Naive thymus-derived CD8-positive, alpha-beta T cell (primary cell): ENCODE measurements around the gene TMEM191B. TPM values are rescaled to one million over a fixed set of nuclear protein-coding genes. Genes with fewer than 3 reads are reported as not detected.
"Not testable (repeated sequence)": the region's sequence is repeated elsewhere in the genome, so short reads cannot be mapped to it uniquely, and the experiment has no call there.

Experiments
- ATAC-seq, 2 donors: fragments of 150-1000 bp; cut with Tn5 transposase in 1 of 2; sonication (Bioruptor Pico), chemical (Tn5 transposase) in 1 of 2; 1 replicate in 1 of 2; 2 replicates in 1 of 2; pipeline ENCODE4 v1.10.0; 2021; ENCODE audit warnings: mild to moderate bottlenecking in 2 of 2, moderate library complexity in 2 of 2
- POLR2A ChIA-PET: fragments of 350-600 bp; sonication (Branson Sonifier 250); formaldehyde crosslinking; loops from one replicate; lab custom pipeline; 2021; ENCODE audit warnings: antibody characterized with exemption; lab: Charles Lee
- DNase-seq, 10 donors: peaks; one replicate each; pipeline versions ENCODE4 v3.0.0 to v3.0.0-alpha.2; 2020 to 2022
- H3K27ac Mint-ChIP-seq, 10 donors: one replicate each; pipeline ENCODE4 v1.8.0; 2020 to 2022; ENCODE audit warnings: mild to moderate bottlenecking in 10 of 10, mixed read lengths in 10 of 10, moderate library complexity in 4 of 10, inconsistent platforms in 1 of 10
- H3K27me3 Mint-ChIP-seq, 5 donors: one replicate each; pipeline ENCODE4 v1.8.0; 2021 to 2022; ENCODE audit warnings: mixed read lengths in 5 of 5
- H3K36me3 Mint-ChIP-seq, 3 donors: one replicate each; pipeline ENCODE4 v1.8.0; 2020 to 2022; ENCODE audit warnings: mixed read lengths in 3 of 3, mild to moderate bottlenecking in 2 of 3, inconsistent platforms in 1 of 3
- H3K4me1 Mint-ChIP-seq, 4 donors: one replicate each; pipeline ENCODE4 v1.8.0; 2021 to 2022; ENCODE audit warnings: mixed read lengths in 4 of 4
- H3K4me3 Mint-ChIP-seq, 10 donors: one replicate each; pipeline ENCODE4 v1.8.0; 2020 to 2022; ENCODE audit warnings: mild to moderate bottlenecking in 10 of 10, mixed read lengths in 10 of 10, moderate library complexity in 6 of 10, inconsistent platforms in 1 of 10
- H3K9me3 Mint-ChIP-seq, 9 donors: one replicate each; pipeline ENCODE4 v1.8.0; 2020 to 2022; ENCODE audit warnings: mixed read lengths in 9 of 9, mild to moderate bottlenecking in 3 of 9, inconsistent platforms in 1 of 9, moderate library complexity in 1 of 9
- polyA plus RNA-seq, 3 donors: library from polyadenylated mRNA; unstranded; fragments of 300-500 nt; fragmentation: Illumina TruSeq; gene quantifications; one replicate each; pipeline ENCODE4 v1.2.3, GENCODE V29; 2021
- total RNA-seq, 8 experiments: library from RNA in 2 of 8; stranded (reverse) in 2 of 8; gene quantifications; one replicate each; pipeline ENCODE4 v1.2.3 and lab custom pipeline; 2021 to 2026

The TMEM191B gene
- 10 to 100 TPM; 11.4 to 12.4 TPM for total RNA-seq
- polyA plus RNA-seq, result 1 to 10 TPM in 1 of 3 donors, under 1 TPM in 2; 0.84 to 1.2 (median 0.88) TPM
- 0 to 2.2 (median 0.14) reads per million in 6 experiments for total RNA-seq (lab: John Stamatoyannopoulos, UW)

DNA sequence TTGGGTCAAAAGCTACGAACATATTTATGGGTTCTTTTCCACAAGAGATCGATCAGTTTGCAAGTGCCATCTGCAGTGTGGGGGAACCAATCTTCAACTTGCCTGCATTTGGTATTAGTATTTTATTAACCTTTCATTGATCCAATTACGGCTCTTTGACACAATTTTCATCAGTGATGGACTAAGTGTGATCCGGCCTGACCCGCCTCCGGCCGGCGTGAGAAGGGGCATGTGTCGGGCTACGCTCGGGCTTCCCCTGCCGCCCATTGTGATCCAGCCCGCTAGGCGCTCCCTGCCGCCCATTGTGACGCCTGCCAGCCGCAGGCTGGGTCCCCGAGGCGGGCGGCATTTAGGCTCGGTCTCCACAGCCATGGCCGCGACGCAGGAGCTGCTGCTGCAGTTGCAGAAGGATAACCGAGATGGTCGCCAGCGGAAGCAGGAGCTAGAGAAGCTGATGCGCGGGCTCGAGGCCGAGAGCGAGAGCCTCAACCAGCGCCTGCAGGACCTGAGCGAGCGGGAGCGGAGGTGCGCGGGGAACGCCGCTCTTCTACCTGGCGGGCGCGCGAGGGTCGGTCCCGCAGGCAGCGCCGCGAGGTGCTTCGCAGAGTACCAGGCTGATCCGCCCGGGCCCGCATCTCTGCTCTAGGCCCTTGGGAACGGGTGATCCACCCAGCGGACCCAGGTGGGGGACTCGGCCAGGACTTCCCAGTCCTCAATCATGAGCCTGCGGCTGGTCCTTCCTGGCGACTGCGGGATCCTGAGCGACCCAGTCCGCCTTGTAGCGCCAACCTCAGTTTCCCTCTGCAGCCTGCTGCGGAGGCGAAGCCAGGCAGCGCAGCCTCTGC lies at the start of gene TMEM191B:
TSS of gene TMEM191B (plus strand) at position 51 of the 845 bp plus-strand sequence. CDS start at position 230, 179 bp downstream.
- H3K27me3 Mint-ChIP-seq, H3K36me3 Mint-ChIP-seq, POLR2A ChIA-PET, H3K4me1 Mint-ChIP-seq, H3K9me3 Mint-ChIP-seq: not testable (repeated sequence)
- peak within 1 kb of the TSS in 6 of 10 donors; percentile 22 to 88 (median 78) for H3K4me3 Mint-ChIP-seq
- peak within 1 kb of the TSS in 4 of 10 donors; percentile 75 to 95 (median 86) for H3K27ac Mint-ChIP-seq
- DNase-seq (peak in 2 of 10 donors; percentile 10 to 36), ATAC-seq (peak; percentile 24 to 38)

- H3K9me3 Mint-ChIP-seq, H3K36me3 Mint-ChIP-seq, DNase-seq, H3K4me3 Mint-ChIP-seq, H3K27ac Mint-ChIP-seq, H3K4me1 Mint-ChIP-seq, ATAC-seq, POLR2A ChIA-PET, H3K27me3 Mint-ChIP-seq: not testable (repeated sequence)
Observed at GRCh38 chr22:18496227-18496626, 31.4 kb upstream of the TMEM191B start.

DNA sequence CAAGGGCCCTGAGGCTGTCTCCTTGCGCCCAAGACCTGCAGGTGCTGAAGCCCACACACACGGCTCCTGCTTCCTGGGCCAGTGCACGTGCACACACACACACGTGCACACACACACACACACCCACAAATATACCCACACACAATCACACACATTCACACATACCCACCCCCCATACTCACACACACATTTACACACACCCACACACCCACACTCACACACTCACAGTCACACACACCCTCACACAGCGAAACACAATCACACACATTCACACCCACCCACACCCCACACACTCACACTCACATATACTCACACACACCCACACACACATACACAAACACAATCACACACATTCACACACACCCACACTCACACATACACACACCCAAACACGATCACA lies 16.3 kb upstream of the TMEM191B start:
- DNase-seq, H3K4me3 Mint-ChIP-seq, H3K4me1 Mint-ChIP-seq, H3K9me3 Mint-ChIP-seq, H3K27me3 Mint-ChIP-seq, H3K36me3 Mint-ChIP-seq, H3K27ac Mint-ChIP-seq, POLR2A ChIA-PET, ATAC-seq: not testable (repeated sequence)

DNA sequence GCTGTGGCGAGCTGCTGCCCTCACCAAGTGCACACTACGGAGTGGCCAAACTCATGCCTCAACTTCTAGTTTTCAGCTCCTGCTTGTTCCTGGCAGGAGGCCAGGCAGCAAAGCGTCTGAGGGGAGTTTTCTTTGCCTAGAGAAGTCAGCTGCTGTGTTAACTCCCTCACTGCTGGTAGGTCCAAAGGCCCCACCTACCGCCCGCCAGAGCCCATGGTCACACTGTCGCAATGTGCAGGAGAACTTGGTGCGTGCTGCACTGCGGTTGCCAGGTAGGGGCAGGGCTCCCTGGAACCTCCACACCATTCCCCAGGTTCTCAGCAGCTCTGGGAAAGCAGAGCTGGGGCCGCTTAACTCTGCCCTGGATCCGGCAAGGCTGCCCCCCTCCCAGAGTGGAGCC lies 15.2 kb upstream of the TMEM191B start:
- H3K4me1 Mint-ChIP-seq, ATAC-seq, H3K27me3 Mint-ChIP-seq, POLR2A ChIA-PET, H3K4me3 Mint-ChIP-seq, H3K27ac Mint-ChIP-seq, H3K9me3 Mint-ChIP-seq, H3K36me3 Mint-ChIP-seq, DNase-seq: not testable (repeated sequence)

GRCh38 chr22:18513454-18513853 lies 14.1 kb upstream of the TMEM191B start:
- POLR2A ChIA-PET, H3K4me1 Mint-ChIP-seq, H3K27me3 Mint-ChIP-seq, H3K36me3 Mint-ChIP-seq, H3K4me3 Mint-ChIP-seq, H3K9me3 Mint-ChIP-seq, DNase-seq, ATAC-seq, H3K27ac Mint-ChIP-seq: not testable (repeated sequence)

GRCh38 chr22:18518061-18518460 lies 9.5 kb upstream of the TMEM191B start, which contains the start of gene GGTLC3:
GGTLC3 (minus strand) TSS chr22:18518161; CDS start chr22:18517897, 264 bp downstream.
- POLR2A ChIA-PET, H3K4me1 Mint-ChIP-seq, H3K9me3 Mint-ChIP-seq, DNase-seq, H3K4me3 Mint-ChIP-seq, H3K27me3 Mint-ChIP-seq, H3K27ac Mint-ChIP-seq, ATAC-seq, H3K36me3 Mint-ChIP-seq: not testable (repeated sequence)

DNA sequence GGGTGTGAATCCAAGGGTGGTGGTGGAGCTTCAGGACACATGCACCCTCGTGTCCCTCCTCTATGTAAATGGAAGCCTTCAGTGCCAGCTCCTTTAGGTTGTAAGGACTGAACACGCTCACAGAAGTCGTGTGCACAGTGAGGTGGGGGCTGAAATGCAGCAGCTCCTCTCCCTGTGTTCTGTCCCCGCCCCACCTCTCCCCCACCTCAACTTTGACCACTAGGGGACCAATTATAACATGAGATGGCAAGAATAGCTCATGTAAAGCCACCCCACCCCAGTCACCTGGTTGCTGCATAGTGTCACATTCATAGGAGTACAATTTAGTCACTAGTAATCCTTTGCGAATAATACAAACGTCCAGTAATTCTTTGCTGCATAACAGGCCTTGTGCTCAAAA lies 4.8 kb upstream of the TMEM191B start:
- POLR2A ChIA-PET, ATAC-seq, H3K4me3 Mint-ChIP-seq, H3K27ac Mint-ChIP-seq, H3K4me1 Mint-ChIP-seq, H3K9me3 Mint-ChIP-seq, DNase-seq, H3K27me3 Mint-ChIP-seq, H3K36me3 Mint-ChIP-seq: not testable (repeated sequence)

DNA sequence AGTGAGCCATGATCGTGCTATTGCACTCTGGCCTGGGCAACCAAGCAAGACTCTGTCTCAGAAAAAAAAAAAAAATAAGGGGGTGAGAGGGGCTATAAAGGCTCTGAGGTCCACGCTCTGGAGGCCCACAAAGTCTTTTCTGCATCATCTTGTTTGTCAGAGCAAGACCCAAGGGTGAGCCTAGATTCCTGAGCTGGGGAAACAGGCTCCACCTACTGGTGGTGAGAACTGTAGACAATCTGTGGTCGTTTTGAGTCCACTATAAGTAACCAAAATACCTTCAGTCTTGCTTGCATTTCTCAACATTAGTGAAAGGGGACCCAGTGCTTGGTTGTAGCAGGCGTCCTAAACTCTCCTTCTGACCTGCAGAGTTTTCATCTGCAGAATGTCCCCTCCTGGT lies 4.3 kb upstream of the TMEM191B start:
- POLR2A ChIA-PET, result not testable (repeated sequence)

GRCh38 chr22:18528597-18529415 lies 1.2 kb downstream of the TMEM191B start:
- H3K9me3 Mint-ChIP-seq, POLR2A ChIA-PET: not testable (repeated sequence)

More for the DNA sequence above, 4.3 kb upstream of the TMEM191B start:
- H3K27ac Mint-ChIP-seq, H3K27me3 Mint-ChIP-seq, H3K4me1 Mint-ChIP-seq, H3K9me3 Mint-ChIP-seq, H3K36me3 Mint-ChIP-seq, H3K4me3 Mint-ChIP-seq, DNase-seq, ATAC-seq: not testable (repeated sequence)

GRCh38 chr22:18529416-18530145 lies 2.0 kb downstream of the TMEM191B start:
- H3K4me1 Mint-ChIP-seq, H3K9me3 Mint-ChIP-seq, H3K27ac Mint-ChIP-seq, H3K4me3 Mint-ChIP-seq, H3K27me3 Mint-ChIP-seq, POLR2A ChIA-PET, H3K36me3 Mint-ChIP-seq: not testable (repeated sequence)
- peak; percentile 3 to 15 for ATAC-seq
- peak in 2 of 10 donors; percentile 7 to 31 for DNase-seq

More at GRCh38 chr22:18528597-18529415, 1.2 kb downstream of the TMEM191B start:
- H3K27me3 Mint-ChIP-seq, H3K4me1 Mint-ChIP-seq, H3K36me3 Mint-ChIP-seq: not testable (repeated sequence)
- Mint-ChIP-seq H3K27ac (peak overlapping the region in 5 of 10 donors; percentile 75 to 95 (median 81)), H3K4me3 (peak overlapping the region in 6 of 10 donors; percentile 22 to 88 (median 82))
- ATAC-seq (peak; percentile 76 to 80), DNase-seq (peak; percentile 69 to 98 (median 86))

- POLR2A ChIA-PET, H3K4me1 Mint-ChIP-seq, H3K27me3 Mint-ChIP-seq: not testable (repeated sequence)
Observed at GRCh38 chr22:18533633-18534032, 6.0 kb downstream of the TMEM191B start.

DNA sequence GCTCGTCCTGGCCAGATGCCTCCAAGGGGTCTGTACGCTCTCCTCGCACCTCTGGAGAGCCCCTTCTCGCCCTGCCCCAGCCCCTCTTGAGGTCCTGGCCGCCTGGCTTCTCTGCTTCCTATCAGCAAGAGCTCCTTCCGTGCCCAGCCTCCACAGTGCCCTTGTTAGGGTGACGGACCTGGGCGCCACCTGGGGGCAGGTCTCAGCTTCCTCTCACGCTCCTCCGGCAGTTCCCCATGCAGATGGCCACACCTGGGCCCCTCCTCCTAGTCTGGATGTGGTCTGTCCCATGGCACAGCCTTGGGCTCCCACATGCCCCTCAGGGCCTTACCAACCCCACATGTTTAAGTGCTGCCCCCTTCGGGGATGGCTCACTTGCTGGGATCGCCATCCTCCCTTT lies 6.7 kb downstream of the TMEM191B start:
- H3K4me1 Mint-ChIP-seq, ATAC-seq, H3K4me3 Mint-ChIP-seq, H3K27me3 Mint-ChIP-seq, H3K9me3 Mint-ChIP-seq, POLR2A ChIA-PET, H3K27ac Mint-ChIP-seq, H3K36me3 Mint-ChIP-seq: not testable (repeated sequence)
- DNase-seq, result peak in 1 of 10 donors; percentile 15

More at GRCh38 chr22:18533633-18534032, 6.0 kb downstream of the TMEM191B start:
- not testable (repeated sequence) for H3K4me3 Mint-ChIP-seq, DNase-seq, H3K9me3 Mint-ChIP-seq, H3K36me3 Mint-ChIP-seq, ATAC-seq, H3K27ac Mint-ChIP-seq
